Astrocyte (in vitro differentiated cells and primary cell): Measurements from ENCODE around the gene HMGCL. TPM values are rescaled to one million over a fixed set of nuclear protein-coding genes. Genes with fewer than 3 reads are reported as not detected.
A peak's percentile ranks its signal among the peaks of the same experiment; 100 is the strongest.

Experiments
- DNase-seq: peaks from one replicate; pipeline ENCODE4 v3.0.0-alpha.2; 2010; ENCODE audit warnings: low read depth
- FAIRE-seq: peaks from 2 replicates; lab custom pipeline; 2011; peaks lifted over from hg19 to GRCh38; lab: Jason Lieb, UNC
- H2AFZ ChIP-seq: 2 replicates; pipeline ENCODE4 v1.6.0; 2012; ENCODE audit warnings: low read depth, low read length, inconsistent platforms
- H3K27ac ChIP-seq: 2 replicates; pipeline ENCODE4 v1.5.1; 2011; ENCODE audit warnings: low read depth, low read length, inconsistent platforms
- H3K27me3 ChIP-seq: 2 replicates; pipeline ENCODE4 v1.6.0; 2011; ENCODE audit warnings: low read length, inconsistent platforms; ENCODE audit not compliant: insufficient read depth
- H3K36me3 ChIP-seq: 2 replicates; pipeline ENCODE4 v1.5.1; 2011; ENCODE audit warnings: low read length, inconsistent platforms; ENCODE audit not compliant: insufficient read depth
- H3K4me1 ChIP-seq: 2 replicates; pipeline ENCODE4 v1.5.1; 2011; ENCODE audit warnings: low read length, inconsistent platforms; ENCODE audit not compliant: insufficient read depth
- H3K4me2 ChIP-seq: 2 replicates; pipeline ENCODE4 v1.6.0; 2012; ENCODE audit warnings: low read length, inconsistent platforms
- H3K4me3 ChIP-seq: 2 replicates; pipeline ENCODE4 v1.5.1; 2011; ENCODE audit warnings: low read depth, mild to moderate bottlenecking, low read length, inconsistent platforms; ENCODE audit not compliant: insufficient read depth
- H3K79me2 ChIP-seq: 2 replicates; pipeline ENCODE4 v1.6.0; 2012; ENCODE audit warnings: mild to moderate bottlenecking, low read length, inconsistent platforms; ENCODE audit not compliant: insufficient read depth
- H3K9ac ChIP-seq: 2 replicates; pipeline ENCODE4 v1.6.0; 2012; ENCODE audit warnings: mild to moderate bottlenecking, low read length, inconsistent platforms
- H3K9me3 ChIP-seq: 2 replicates; pipeline ENCODE4 v1.5.1; 2012; ENCODE audit warnings: low read depth, mild to moderate bottlenecking, low read length, inconsistent platforms; ENCODE audit not compliant: insufficient read depth
- H4K20me1 ChIP-seq: 2 replicates; pipeline ENCODE4 v1.6.0; 2012; ENCODE audit warnings: low read length, inconsistent platforms; ENCODE audit not compliant: insufficient read depth
- H3K27ac Mint-ChIP-seq: one replicate; pipeline ENCODE4 v1.8.0; 2021; ENCODE audit warnings: mild to moderate bottlenecking, mixed read lengths; ENCODE audit not compliant: unreplicated experiment
- H3K27me3 Mint-ChIP-seq: one replicate; pipeline ENCODE4 v1.8.0; 2021; ENCODE audit warnings: low read depth, mixed read lengths; ENCODE audit not compliant: unreplicated experiment
- H3K36me3 Mint-ChIP-seq: one replicate; pipeline ENCODE4 v1.8.0; 2021; ENCODE audit warnings: low read depth, mixed read lengths; ENCODE audit not compliant: unreplicated experiment
- H3K4me1 Mint-ChIP-seq: one replicate; pipeline ENCODE4 v1.8.0; 2021; ENCODE audit warnings: low read depth, mixed read lengths; ENCODE audit not compliant: unreplicated experiment
- H3K4me3 Mint-ChIP-seq: one replicate; pipeline ENCODE4 v1.8.0; 2021; ENCODE audit warnings: mild to moderate bottlenecking, moderate library complexity, mixed read lengths; ENCODE audit not compliant: unreplicated experiment
- H3K9me3 Mint-ChIP-seq: one replicate; pipeline ENCODE4 v1.8.0; 2021; ENCODE audit warnings: mild to moderate bottlenecking, mixed read lengths; ENCODE audit not compliant: unreplicated experiment
- CTCF ChIP-seq: IDR thresholded peaks from 2 replicates; pipeline ENCODE4 v1.5.1; 2011; ENCODE audit warnings: low read depth, mild to moderate bottlenecking, inconsistent platforms, low read length, moderate library complexity; ENCODE audit not compliant: insufficient read depth
- EZH2 ChIP-seq: IDR thresholded peaks from 2 replicates; pipeline ENCODE4 v1.6.1; 2012; ENCODE audit warnings: mild to moderate bottlenecking, low read length, inconsistent platforms; ENCODE audit not compliant: insufficient read depth
- total RNA-seq: library from RNA; stranded (reverse); gene quantifications from 2 replicates; pipeline ENCODE4 v1.2.1, GENCODE V29; 2021

The HMGCL gene
- total RNA-seq, 1 donor from 2014 or later: 17.1 TPM

GRCh38 chr1:23814016-23814415, 11.2 kb downstream of the HMGCL start:
- FAIRE-seq (no peak), DNase-seq (peak; percentile 10)
- Histone ChIP-seq H3K27me3 (no peaks in the 10 kb centered on the region), H3K9ac (no peak overlapping the region), H3K79me2 (no peaks in the 10 kb centered on the region), H3K27ac (no peak overlapping the region), H3K9me3 (no peaks in the 10 kb centered on the region), H3K4me3 (no peak overlapping the region), H4K20me1 (no peaks in the 10 kb centered on the region), H3K4me1 (no peaks in the 10 kb centered on the region), H2AFZ (no peak overlapping the region), H3K4me2 (no peak overlapping the region), H3K36me3 (peaks cover 11% of the 10 kb centered on the region)
- Mint-ChIP-seq H3K27ac (no peak overlapping the region), H3K27me3 (peaks cover 4% of the 10 kb centered on the region), H3K36me3 (peaks cover 13% of the 10 kb centered on the region), H3K9me3 (no peaks in the 10 kb centered on the region), H3K4me3 (no peak overlapping the region), H3K4me1 (no peaks in the 10 kb centered on the region)
- no peak for TF ChIP-seq CTCF
- TF ChIP-seq EZH2: no peak

GRCh38 chr1:23810818-23811540, 14.2 kb downstream of the HMGCL start:
- H3K27ac Mint-ChIP-seq: peak overlapping the region; percentile 42
- no peak overlapping the region for H3K4me3 Mint-ChIP-seq
- Histone ChIP-seq H3K4me1 (no peaks in the 10 kb centered on the region), H3K9me3 (no peaks in the 10 kb centered on the region), H3K4me3 (no peak overlapping the region), H3K27ac (no peak overlapping the region), H3K4me2 (no peak overlapping the region), H3K36me3 (peaks cover 2% of the 10 kb centered on the region), H3K9ac (no peak overlapping the region), H2AFZ (no peak overlapping the region), H3K79me2 (no peaks in the 10 kb centered on the region), H4K20me1 (no peaks in the 10 kb centered on the region), H3K27me3 (no peaks in the 10 kb centered on the region)
- no peaks in the 10 kb centered on the region for H3K9me3 Mint-ChIP-seq
- no peak for TF ChIP-seq EZH2
- peak; percentile 55 for TF ChIP-seq CTCF
- DNase-seq (no peak), FAIRE-seq (no peak)
- peaks cover 9% of the 10 kb centered on the region for H3K4me1 Mint-ChIP-seq
- peaks cover 25% of the 10 kb centered on the region for H3K36me3 Mint-ChIP-seq
- H3K27me3 Mint-ChIP-seq: peaks cover 4% of the 10 kb centered on the region

DNA sequence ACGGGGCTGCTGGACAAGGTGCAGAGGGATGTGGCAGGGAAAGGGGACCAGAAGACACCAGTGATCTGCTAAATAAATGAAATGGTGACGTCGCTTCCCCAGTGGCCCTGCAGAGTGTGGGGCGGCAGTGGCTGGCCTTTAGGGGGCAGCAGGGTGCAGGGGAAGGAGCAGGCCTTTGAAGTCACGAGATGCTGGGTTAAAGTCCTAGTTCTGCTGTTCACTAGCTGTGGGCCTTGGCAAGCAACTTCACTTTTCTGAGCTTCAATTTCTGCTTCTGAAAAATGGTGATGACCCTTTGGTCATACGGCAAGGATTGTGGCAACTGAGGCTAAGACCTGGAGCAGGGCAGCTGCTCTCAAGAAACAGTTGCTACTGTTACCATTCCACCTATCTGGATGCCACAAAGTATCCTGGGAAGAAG, 15.5 kb downstream of the HMGCL start:
- Histone ChIP-seq H3K9me3 (no peaks in the 10 kb centered on the region), H3K27me3 (no peaks in the 10 kb centered on the region), H3K4me1 (no peaks in the 10 kb centered on the region), H3K9ac (no peak overlapping the region), H4K20me1 (no peaks in the 10 kb centered on the region), H3K36me3 (peaks cover 2% of the 10 kb centered on the region), H3K79me2 (no peaks in the 10 kb centered on the region), H3K4me2 (no peak overlapping the region), H3K27ac (no peak overlapping the region), H3K4me3 (no peak overlapping the region), H2AFZ (no peak overlapping the region)
- FAIRE-seq (no peak), DNase-seq (peak; percentile 36)
- Mint-ChIP-seq H3K36me3 (peaks cover 29% of the 10 kb centered on the region), H3K4me1 (peaks cover 9% of the 10 kb centered on the region), H3K9me3 (no peaks in the 10 kb centered on the region), H3K27ac (no peak overlapping the region), H3K4me3 (no peak overlapping the region), H3K27me3 (peaks cover 4% of the 10 kb centered on the region)
- TF ChIP-seq CTCF: peak; percentile 46
- TF ChIP-seq EZH2: no peak
